ENCODE results near the gene METTL8. TPM values are rescaled to one million over a fixed set of nuclear protein-coding genes. Genes with fewer than 3 reads are reported as not detected.
A peak's percentile ranks its signal among the peaks of the same experiment; 100 is the strongest.

The METTL8 gene
- total RNA-seq, 4 donors from 2014 or later = 28.6 to 44.0 (median 37.3) TPM

DNA sequence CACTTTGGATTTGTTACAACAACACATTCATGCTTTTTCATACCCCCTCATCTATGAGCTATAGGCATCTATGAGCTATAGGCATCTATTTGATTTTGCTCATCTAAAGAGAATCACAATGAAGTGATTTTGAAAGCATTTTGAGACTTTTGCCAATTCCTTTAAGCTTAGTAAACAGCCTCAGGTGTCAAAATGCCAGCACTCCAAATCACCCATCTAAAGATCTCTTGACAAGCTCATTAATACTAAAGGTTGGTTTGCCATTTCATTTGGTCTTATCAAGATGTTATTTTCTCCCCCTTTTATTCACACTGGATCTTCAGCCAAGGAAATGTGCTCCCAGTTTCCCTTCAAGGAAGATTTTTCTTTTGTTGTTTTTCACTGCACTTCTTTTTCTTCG, 162.4 kb downstream of the METTL8 start:
- 17 to 25% methylated on average over 1 of the region's 1 CpG for WGBS, 2 donors (ENCODE audit: low coverage in 1 of 2)
- Histone ChIP-seq H3K4me3 (no peak overlapping the region), H3K27me3 (no peaks in the 10 kb centered on the region), H3K27ac (peak overlapping the region in 2 of 4 donors; percentile 59 to 77), H3K4me1 (peaks cover 0 to 23% (median 0%) of the 10 kb centered on the region in 3 donors), H3K9me3 (no peaks in the 10 kb centered on the region), H3K36me3 (no peaks in the 10 kb centered on the region)
- no peak for ATAC-seq
- TF ChIP-seq POLR2AphosphoS5 (IDR thresholded peaks at IDR 0.05) (no peak), POLR2A (IDR thresholded peaks at IDR 0.05) (no peak), EP300 (IDR thresholded peaks at IDR 0.05) (no peak), CTCF (IDR thresholded peaks at IDR 0.05) (no peak)

DNA sequence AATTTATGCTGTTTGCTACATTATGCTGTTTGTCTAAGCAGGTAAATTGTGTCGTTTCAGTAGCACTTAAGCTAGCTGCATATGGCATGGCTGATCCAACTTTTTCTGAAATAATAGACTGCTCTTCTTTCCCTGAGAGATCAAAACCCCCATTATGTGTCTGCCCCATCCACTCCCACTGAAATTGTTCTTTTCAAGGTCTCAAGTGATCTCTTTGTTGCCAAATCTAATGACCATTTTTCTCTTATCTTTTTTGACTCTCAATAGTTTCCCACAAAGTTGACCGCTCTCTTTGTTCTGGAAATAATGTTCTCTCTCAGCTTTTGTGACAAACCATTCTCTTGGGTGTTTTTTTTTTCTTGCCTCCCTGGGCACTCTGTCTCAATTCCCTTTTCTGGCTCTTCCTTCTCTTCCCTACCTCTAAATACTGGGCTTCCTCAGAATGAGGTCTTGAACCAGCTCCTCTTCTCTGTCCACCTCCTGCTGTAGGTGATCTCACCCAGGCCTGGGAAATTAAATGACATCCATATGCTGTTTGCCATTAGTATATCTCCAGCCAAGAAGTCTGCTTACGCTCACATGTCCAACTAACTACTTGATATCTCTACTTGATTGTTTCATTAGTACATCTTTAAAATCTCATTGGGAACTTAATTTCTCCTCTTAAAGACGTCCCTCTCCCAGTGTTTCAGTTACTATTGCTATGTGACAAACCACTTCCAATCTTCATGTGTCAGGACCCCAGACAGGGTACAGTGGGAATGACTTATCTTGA, 165.7 kb downstream of the METTL8 start:
- Histone ChIP-seq H3K9me3 (no peaks in the 10 kb centered on the region), H3K36me3 (no peaks in the 10 kb centered on the region), H3K27ac (no peak overlapping the region), H3K4me3 (no peak overlapping the region), H3K4me1 (peaks cover 0 to 21% (median 0%) of the 10 kb centered on the region in 3 donors), H3K27me3 (no peaks in the 10 kb centered on the region)
- WGBS, 2 donors (ENCODE audit: low coverage in 1 of 2) = 81 to 82% methylated on average over 3 to 4 of the region's 4 CpGs
- no peak for ATAC-seq
- TF ChIP-seq EP300 (IDR thresholded peaks at IDR 0.05) (no peak), POLR2A (IDR thresholded peaks at IDR 0.05) (no peak), CTCF (IDR thresholded peaks at IDR 0.05) (no peak)

Other genes with a start within 250 kb of the METTL8 start
- 10 to 100 TPM; 14.2 to 21.4 (median 18.6) TPM for gene DCAF17, start 236 bp upstream of the METTL8 start, total RNA-seq
- 100 to 1,000 TPM; 168 to 365 (median 242) TPM for gene CYBRD1, start 88.5 kb upstream of the METTL8 start, total RNA-seq